Measurements from ENCODE around the gene CACNA1A.

Gene CACNA1A

GRCh38 chr19:13355356-13355755, 150.9 kb downstream of the CACNA1A start:
- Histone ChIP-seq H3K9ac (ENCODE audit: low read depth in 1 of 2, low read length in 2 of 2) (no peak overlapping the region), H3K4me3 (ENCODE audit: low read depth in 1 of 2, low read length in 2 of 2) (no peak overlapping the region), H3K9me3 (ENCODE audit: control insufficient read depth in 1 of 2, low read length in 2 of 2) (no peaks in the 10 kb centered on the region), H3K36me3 (ENCODE audit: control insufficient read depth in 1 of 2, insufficient read depth in 2 of 2, low read length in 2 of 2) (no peaks in the 10 kb centered on the region), H3K27me3 (ENCODE audit: control insufficient read depth in 1 of 2, insufficient read depth in 2 of 2, low read length in 2 of 2) (peaks cover 0 to 6% of the 10 kb centered on the region in 2 donors), H3K4me1 (ENCODE audit: control insufficient read depth in 1 of 2, insufficient read depth in 2 of 2, low read length in 2 of 2) (no peaks in the 10 kb centered on the region), H3K27ac (ENCODE audit: low read depth, low read length) (no peak overlapping the region)

GRCh38 chr19:13353625-13354024, 152.7 kb downstream of the CACNA1A start:
- no peaks in the 10 kb centered on the region for H3K4me1 ChIP-seq (ENCODE audit: control insufficient read depth in 1 of 2, insufficient read depth in 2 of 2, low read length in 2 of 2)
- no peak overlapping the region for H3K9ac ChIP-seq (ENCODE audit: low read depth in 1 of 2, low read length in 2 of 2)
- H3K27ac ChIP-seq (ENCODE audit: low read depth, low read length), result no peak overlapping the region
- H3K4me3 ChIP-seq (ENCODE audit: low read depth in 1 of 2, low read length in 2 of 2), result no peak overlapping the region
- no peaks in the 10 kb centered on the region for H3K36me3 ChIP-seq (ENCODE audit: control insufficient read depth in 1 of 2, insufficient read depth in 2 of 2, low read length in 2 of 2)
- H3K9me3 ChIP-seq (ENCODE audit: control insufficient read depth in 1 of 2, low read length in 2 of 2), result peaks cover 0 to 2% of the 10 kb centered on the region in 2 donors
- peaks cover 0 to 6% of the 10 kb centered on the region in 2 donors for H3K27me3 ChIP-seq (ENCODE audit: control insufficient read depth in 1 of 2, insufficient read depth in 2 of 2, low read length in 2 of 2)

GRCh38 chr19:13350759-13351158, 155.5 kb downstream of the CACNA1A start:
- Histone ChIP-seq H3K9me3 (ENCODE audit: control insufficient read depth in 1 of 2, low read length in 2 of 2) (peaks cover 0 to 2% of the 10 kb centered on the region in 2 donors), H3K4me1 (ENCODE audit: control insufficient read depth in 1 of 2, insufficient read depth in 2 of 2, low read length in 2 of 2) (no peaks in the 10 kb centered on the region), H3K27me3 (ENCODE audit: control insufficient read depth in 1 of 2, insufficient read depth in 2 of 2, low read length in 2 of 2) (peaks cover 0 to 6% of the 10 kb centered on the region in 2 donors), H3K4me3 (ENCODE audit: low read depth in 1 of 2, low read length in 2 of 2) (no peak overlapping the region), H3K36me3 (ENCODE audit: control insufficient read depth in 1 of 2, insufficient read depth in 2 of 2, low read length in 2 of 2) (no peaks in the 10 kb centered on the region), H3K9ac (ENCODE audit: low read depth in 1 of 2, low read length in 2 of 2) (no peak overlapping the region), H3K27ac (ENCODE audit: low read depth, low read length) (no peak overlapping the region)

- no peak overlapping the region for H3K27ac ChIP-seq (ENCODE audit: low read depth, low read length)
- no peaks in the 10 kb centered on the region for H3K4me1 ChIP-seq (ENCODE audit: control insufficient read depth in 1 of 2, insufficient read depth in 2 of 2, low read length in 2 of 2)
- no peak overlapping the region for H3K9ac ChIP-seq (ENCODE audit: low read depth in 1 of 2, low read length in 2 of 2)
- no peaks in the 10 kb centered on the region for H3K36me3 ChIP-seq (ENCODE audit: control insufficient read depth in 1 of 2, insufficient read depth in 2 of 2, low read length in 2 of 2)
- peaks cover 0 to under 1% of the 10 kb centered on the region in 2 donors for H3K27me3 ChIP-seq (ENCODE audit: control insufficient read depth in 1 of 2, insufficient read depth in 2 of 2, low read length in 2 of 2)
- H3K4me3 ChIP-seq (ENCODE audit: low read depth in 1 of 2, low read length in 2 of 2), result no peak overlapping the region
- peaks cover 0 to 2% of the 10 kb centered on the region in 2 donors for H3K9me3 ChIP-seq (ENCODE audit: control insufficient read depth in 1 of 2, low read length in 2 of 2)
Measured at GRCh38 chr19:13350072-13350471, 156.2 kb downstream of the CACNA1A start.

- H3K4me1 ChIP-seq (ENCODE audit: control insufficient read depth in 1 of 2, insufficient read depth in 2 of 2, low read length in 2 of 2), result no peaks in the 10 kb centered on the region
- H3K4me3 ChIP-seq (ENCODE audit: low read depth in 1 of 2, low read length in 2 of 2), result no peak overlapping the region
- no peaks in the 10 kb centered on the region for H3K36me3 ChIP-seq (ENCODE audit: control insufficient read depth in 1 of 2, insufficient read depth in 2 of 2, low read length in 2 of 2)
- H3K27me3 ChIP-seq (ENCODE audit: control insufficient read depth in 1 of 2, insufficient read depth in 2 of 2, low read length in 2 of 2), result no peaks in the 10 kb centered on the region
- H3K27ac ChIP-seq (ENCODE audit: low read depth, low read length), result no peak overlapping the region
- H3K9ac ChIP-seq (ENCODE audit: low read depth in 1 of 2, low read length in 2 of 2), result no peak overlapping the region
- peaks cover 2 to 3% of the 10 kb centered on the region in 2 donors for H3K9me3 ChIP-seq (ENCODE audit: control insufficient read depth in 1 of 2, low read length in 2 of 2)
Measured at GRCh38 chr19:13347367-13347766, 158.9 kb downstream of the CACNA1A start.

- H3K27ac ChIP-seq (ENCODE audit: low read depth, low read length), result no peak overlapping the region
- H3K27me3 ChIP-seq (ENCODE audit: control insufficient read depth in 1 of 2, insufficient read depth in 2 of 2, low read length in 2 of 2), result peaks cover 0 to 4% of the 10 kb centered on the region in 2 donors
- no peaks in the 10 kb centered on the region for H3K4me1 ChIP-seq (ENCODE audit: control insufficient read depth in 1 of 2, insufficient read depth in 2 of 2, low read length in 2 of 2)
- H3K36me3 ChIP-seq (ENCODE audit: control insufficient read depth in 1 of 2, insufficient read depth in 2 of 2, low read length in 2 of 2), result no peaks in the 10 kb centered on the region
- peaks cover 2 to 4% of the 10 kb centered on the region in 2 donors for H3K9me3 ChIP-seq (ENCODE audit: control insufficient read depth in 1 of 2, low read length in 2 of 2)
- H3K4me3 ChIP-seq (ENCODE audit: low read depth in 1 of 2, low read length in 2 of 2), result no peak overlapping the region
- H3K9ac ChIP-seq (ENCODE audit: low read depth in 1 of 2, low read length in 2 of 2), result no peak overlapping the region
Measured at GRCh38 chr19:13343514-13343913, 162.8 kb downstream of the CACNA1A start.

GRCh38 chr19:13342672-13343071, 163.6 kb downstream of the CACNA1A start:
- no peak overlapping the region for H3K4me3 ChIP-seq (ENCODE audit: low read depth in 1 of 2, low read length in 2 of 2)

GRCh38 chr19:13339869-13340268, 166.4 kb downstream of the CACNA1A start:
- peaks cover 0 to 4% of the 10 kb centered on the region in 2 donors for H3K27me3 ChIP-seq (ENCODE audit: control insufficient read depth in 1 of 2, insufficient read depth in 2 of 2, low read length in 2 of 2)
- no peak overlapping the region for H3K27ac ChIP-seq (ENCODE audit: low read depth, low read length)
- H3K4me1 ChIP-seq (ENCODE audit: control insufficient read depth in 1 of 2, insufficient read depth in 2 of 2, low read length in 2 of 2), result no peaks in the 10 kb centered on the region
- H3K9me3 ChIP-seq (ENCODE audit: control insufficient read depth in 1 of 2, low read length in 2 of 2), result peaks cover 2 to 4% of the 10 kb centered on the region in 2 donors
- no peak overlapping the region for H3K4me3 ChIP-seq (ENCODE audit: low read depth in 1 of 2, low read length in 2 of 2)
- H3K9ac ChIP-seq (ENCODE audit: low read depth in 1 of 2, low read length in 2 of 2), result no peak overlapping the region
- H3K36me3 ChIP-seq (ENCODE audit: control insufficient read depth in 1 of 2, insufficient read depth in 2 of 2, low read length in 2 of 2), result no peaks in the 10 kb centered on the region

More at GRCh38 chr19:13342672-13343071, 163.6 kb downstream of the CACNA1A start:
- Histone ChIP-seq H3K27ac (ENCODE audit: low read depth, low read length) (no peak overlapping the region), H3K9ac (ENCODE audit: low read depth in 1 of 2, low read length in 2 of 2) (no peak overlapping the region), H3K36me3 (ENCODE audit: control insufficient read depth in 1 of 2, insufficient read depth in 2 of 2, low read length in 2 of 2) (no peaks in the 10 kb centered on the region), H3K4me1 (ENCODE audit: control insufficient read depth in 1 of 2, insufficient read depth in 2 of 2, low read length in 2 of 2) (no peaks in the 10 kb centered on the region), H3K27me3 (ENCODE audit: control insufficient read depth in 1 of 2, insufficient read depth in 2 of 2, low read length in 2 of 2) (peaks cover 0 to 4% of the 10 kb centered on the region in 2 donors), H3K9me3 (ENCODE audit: control insufficient read depth in 1 of 2, low read length in 2 of 2) (peaks cover 2 to 4% of the 10 kb centered on the region in 2 donors)

- no peak overlapping the region for H3K27ac ChIP-seq (ENCODE audit: low read depth, low read length)
- no peak overlapping the region for H3K4me3 ChIP-seq (ENCODE audit: low read depth in 1 of 2, low read length in 2 of 2)
- H3K4me1 ChIP-seq (ENCODE audit: control insufficient read depth in 1 of 2, insufficient read depth in 2 of 2, low read length in 2 of 2), result no peaks in the 10 kb centered on the region
- no peaks in the 10 kb centered on the region for H3K9me3 ChIP-seq (ENCODE audit: control insufficient read depth in 1 of 2, low read length in 2 of 2)
- no peak overlapping the region for H3K9ac ChIP-seq (ENCODE audit: low read depth in 1 of 2, low read length in 2 of 2)
- peaks cover 0 to 4% of the 10 kb centered on the region in 2 donors for H3K27me3 ChIP-seq (ENCODE audit: control insufficient read depth in 1 of 2, insufficient read depth in 2 of 2, low read length in 2 of 2)
- H3K36me3 ChIP-seq (ENCODE audit: control insufficient read depth in 1 of 2, insufficient read depth in 2 of 2, low read length in 2 of 2), result no peaks in the 10 kb centered on the region
Measured at GRCh38 chr19:13337181-13337580, 169.1 kb downstream of the CACNA1A start.

GRCh38 chr19:13334801-13335481, 171.3 kb downstream of the CACNA1A start:
- no peak overlapping the region for H3K27ac ChIP-seq (ENCODE audit: low read depth, low read length)
- H3K4me3 ChIP-seq (ENCODE audit: low read depth in 1 of 2, low read length in 2 of 2), result no peak overlapping the region
- no peaks in the 10 kb centered on the region for H3K9me3 ChIP-seq (ENCODE audit: control insufficient read depth in 1 of 2, low read length in 2 of 2)

More at GRCh38 chr19:13334801-13335481, 171.3 kb downstream of the CACNA1A start:
- no peaks in the 10 kb centered on the region for H3K36me3 ChIP-seq (ENCODE audit: control insufficient read depth in 1 of 2, insufficient read depth in 2 of 2, low read length in 2 of 2)
- H3K4me1 ChIP-seq (ENCODE audit: control insufficient read depth in 1 of 2, insufficient read depth in 2 of 2, low read length in 2 of 2), result no peaks in the 10 kb centered on the region
- H3K27me3 ChIP-seq (ENCODE audit: control insufficient read depth in 1 of 2, insufficient read depth in 2 of 2, low read length in 2 of 2), result peaks cover 0 to 3% of the 10 kb centered on the region in 2 donors
- no peak overlapping the region for H3K9ac ChIP-seq (ENCODE audit: low read depth in 1 of 2, low read length in 2 of 2)

Measured in duodenal mucosa (tissue), 2 donors.